GM12801 (cell line): ENCODE data around the gene GUCY1A1.

ENCODE experiments used
- TF ChIP-seq, protein P1 (sequence below): IDR thresholded peaks from one replicate; pipeline ENCODE4 v1.5.1; 2011; ENCODE audit warnings: control low read depth; ENCODE audit not compliant: insufficient read length; ENCODE audit errors: extremely low read depth

The GUCY1A1 gene

DNA sequence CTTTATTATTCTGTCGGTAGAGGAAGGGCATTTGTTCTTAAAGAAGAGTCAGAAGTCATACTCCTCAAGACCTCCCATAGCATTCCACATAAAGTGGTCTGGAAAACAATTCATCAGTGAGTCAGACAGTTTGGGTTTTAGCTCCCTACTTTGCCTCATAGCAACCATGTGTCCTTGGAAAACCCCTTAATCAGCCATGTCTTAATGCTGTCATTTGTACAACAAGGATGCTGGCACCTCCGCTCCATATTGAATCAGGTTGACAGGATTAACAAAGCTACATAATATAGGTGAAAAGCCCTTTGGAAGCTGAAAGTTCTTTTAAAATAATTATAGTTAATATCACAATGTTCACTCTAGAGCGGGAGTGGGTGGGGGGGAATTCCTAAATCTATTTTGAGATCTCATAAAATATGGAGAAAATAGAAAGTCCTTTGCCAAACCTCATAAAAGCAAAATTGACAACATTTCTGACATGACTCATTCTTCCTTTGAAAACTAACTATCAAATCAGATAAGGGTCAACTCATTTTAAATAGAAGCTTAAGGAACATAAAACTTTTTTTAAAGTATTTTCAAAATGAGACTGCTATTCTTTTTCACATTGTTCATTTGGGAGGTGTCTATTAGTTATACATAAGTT lies 37.3 kb upstream of the GUCY1A1 start:
- TF ChIP-seq, protein P1, sequence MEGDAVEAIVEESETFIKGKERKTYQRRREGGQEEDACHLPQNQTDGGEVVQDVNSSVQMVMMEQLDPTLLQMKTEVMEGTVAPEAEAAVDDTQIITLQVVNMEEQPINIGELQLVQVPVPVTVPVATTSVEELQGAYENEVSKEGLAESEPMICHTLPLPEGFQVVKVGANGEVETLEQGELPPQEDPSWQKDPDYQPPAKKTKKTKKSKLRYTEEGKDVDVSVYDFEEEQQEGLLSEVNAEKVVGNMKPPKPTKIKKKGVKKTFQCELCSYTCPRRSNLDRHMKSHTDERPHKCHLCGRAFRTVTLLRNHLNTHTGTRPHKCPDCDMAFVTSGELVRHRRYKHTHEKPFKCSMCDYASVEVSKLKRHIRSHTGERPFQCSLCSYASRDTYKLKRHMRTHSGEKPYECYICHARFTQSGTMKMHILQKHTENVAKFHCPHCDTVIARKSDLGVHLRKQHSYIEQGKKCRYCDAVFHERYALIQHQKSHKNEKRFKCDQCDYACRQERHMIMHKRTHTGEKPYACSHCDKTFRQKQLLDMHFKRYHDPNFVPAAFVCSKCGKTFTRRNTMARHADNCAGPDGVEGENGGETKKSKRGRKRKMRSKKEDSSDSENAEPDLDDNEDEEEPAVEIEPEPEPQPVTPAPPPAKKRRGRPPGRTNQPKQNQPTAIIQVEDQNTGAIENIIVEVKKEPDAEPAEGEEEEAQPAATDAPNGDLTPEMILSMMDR = no peak

DNA sequence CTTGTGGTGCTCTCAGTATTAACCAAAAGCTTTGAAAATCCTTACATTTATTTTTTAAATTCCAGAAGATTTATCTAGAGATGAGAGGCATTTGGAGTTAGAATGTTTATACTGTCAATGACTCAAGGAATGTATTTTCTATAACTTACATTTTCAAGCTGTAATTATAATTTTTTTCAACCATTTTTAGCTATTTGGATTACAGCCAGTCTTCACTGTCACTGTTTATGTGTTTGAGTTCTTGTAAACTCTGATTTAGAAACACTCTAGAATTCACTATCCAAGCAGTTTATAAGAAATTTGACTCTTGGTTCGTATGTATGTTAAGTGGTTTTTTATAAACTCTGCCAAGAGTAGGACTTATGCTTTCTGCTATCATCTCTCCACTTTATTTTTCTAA lies 36.7 kb upstream of the GUCY1A1 start:
- TF ChIP-seq, protein P1 = no peak

DNA sequence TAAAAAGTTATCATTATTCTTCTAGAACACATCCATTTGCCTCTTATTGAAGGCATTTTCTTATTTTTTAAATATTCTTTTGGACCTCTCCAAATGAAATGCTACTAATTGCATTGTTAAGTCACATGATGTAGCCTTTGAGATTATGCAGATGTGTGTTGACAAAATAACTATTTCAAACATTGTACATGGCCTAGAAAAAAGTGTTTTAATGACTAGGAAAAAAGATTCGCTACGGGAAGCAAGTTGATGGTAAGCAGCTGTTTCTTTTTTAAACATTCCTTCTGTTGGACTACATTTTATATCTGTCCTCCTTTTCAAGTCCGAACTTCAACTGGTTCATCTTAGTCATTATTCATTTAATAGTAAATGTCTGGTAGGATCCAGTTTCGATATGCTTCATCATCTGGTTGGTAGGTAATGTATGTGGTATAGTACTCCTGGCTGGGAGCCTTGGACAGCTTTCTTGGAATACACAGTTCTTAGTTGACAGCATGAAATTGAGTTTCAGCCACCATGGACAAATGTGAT lies 34.3 kb upstream of the GUCY1A1 start:
- TF ChIP-seq, protein P1 = no peak

DNA sequence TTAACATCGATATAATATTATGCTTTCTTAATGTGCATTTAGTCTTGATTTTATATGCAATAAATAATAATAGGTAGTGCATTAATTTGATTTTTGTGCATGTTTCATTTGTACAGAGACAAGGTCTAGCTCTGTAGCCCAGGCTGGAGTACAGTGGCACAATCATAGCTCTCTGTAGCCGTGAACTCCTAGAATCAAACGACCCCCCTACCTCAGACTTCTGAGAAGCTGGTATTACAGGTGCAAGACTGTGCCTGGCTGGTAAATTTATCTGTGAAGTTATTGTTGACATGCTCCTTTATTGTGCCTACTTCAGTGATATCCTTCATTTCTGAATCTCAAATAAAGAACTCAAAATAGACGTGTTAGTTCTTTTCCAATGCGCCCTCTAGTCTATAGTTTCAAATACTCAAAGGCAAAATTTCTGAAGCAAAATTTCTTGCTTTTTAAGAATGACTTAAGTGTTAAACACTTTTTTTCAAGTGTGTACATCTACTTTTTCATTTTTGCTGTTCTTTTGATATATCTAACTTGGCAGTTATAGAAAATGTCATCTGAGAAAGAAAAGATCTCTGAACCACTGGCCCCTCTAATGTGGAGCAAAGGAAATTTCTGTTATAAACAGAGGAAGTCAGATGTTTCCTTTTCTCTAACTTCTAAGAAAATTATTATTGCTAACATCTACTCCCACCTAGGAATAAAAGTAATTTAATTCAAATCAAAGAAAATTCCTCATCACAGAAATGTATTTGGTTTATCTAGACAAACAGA lies 28.3 kb upstream of the GUCY1A1 start:
- TF ChIP-seq, protein P1 = no peak

DNA sequence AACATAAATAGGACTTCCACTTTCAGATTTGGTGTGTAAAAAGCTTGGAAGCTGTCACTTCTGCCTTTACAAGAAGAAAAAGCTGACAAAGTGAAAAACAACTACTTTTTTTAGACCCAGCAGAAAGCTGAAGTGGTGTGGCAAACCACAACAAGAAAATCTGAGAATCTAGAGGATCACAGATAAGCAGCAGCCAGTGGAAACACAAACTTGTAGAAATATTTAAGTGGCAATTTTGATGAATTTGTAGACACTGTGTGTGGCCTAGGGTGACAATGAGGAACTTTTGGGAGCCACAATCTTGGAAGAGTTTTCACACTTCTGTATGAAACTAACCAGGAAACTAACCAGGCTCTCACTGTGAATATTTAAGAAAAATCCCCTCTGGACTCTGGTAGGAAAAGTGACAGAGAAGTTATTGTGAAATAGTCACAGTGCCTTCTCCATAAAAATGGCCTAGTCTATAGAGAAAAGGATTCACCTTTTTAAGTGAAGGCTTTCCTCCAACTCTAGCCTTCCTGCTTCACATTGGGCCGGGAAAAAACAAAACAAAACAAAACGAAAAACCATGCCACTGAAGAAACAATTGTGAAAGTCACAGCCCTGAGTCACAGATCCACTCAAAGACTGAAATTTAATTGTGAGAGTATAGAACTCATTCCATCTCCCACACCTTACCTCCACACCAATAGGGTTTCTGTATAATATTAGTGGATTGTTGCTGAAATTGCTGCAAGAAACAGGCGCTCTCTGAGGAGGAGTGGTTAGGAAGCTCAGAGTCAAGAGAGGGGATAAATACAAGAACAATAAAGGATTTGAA lies 26.7 kb upstream of the GUCY1A1 start:
- TF ChIP-seq, protein P1 = no peak

DNA sequence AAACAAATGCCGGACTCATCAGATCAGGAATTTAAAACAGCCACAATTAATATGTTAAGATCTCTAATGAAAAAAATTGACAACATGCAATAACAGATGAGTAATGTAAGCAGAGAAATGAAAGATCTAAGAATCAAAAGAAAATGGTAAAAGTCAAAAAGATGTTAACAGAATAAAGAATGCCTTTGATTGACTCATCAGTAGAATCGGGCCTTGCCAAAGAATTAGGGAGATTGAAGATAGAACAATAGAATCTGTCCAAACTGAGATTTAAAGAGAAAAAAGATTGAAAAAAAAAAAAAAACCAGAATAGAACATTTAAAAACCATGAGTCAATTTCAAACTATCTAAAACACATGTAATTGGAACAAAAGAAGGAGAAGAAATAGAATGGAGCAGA lies 25.9 kb upstream of the GUCY1A1 start:
- TF ChIP-seq, protein P1 = no peak

DNA sequence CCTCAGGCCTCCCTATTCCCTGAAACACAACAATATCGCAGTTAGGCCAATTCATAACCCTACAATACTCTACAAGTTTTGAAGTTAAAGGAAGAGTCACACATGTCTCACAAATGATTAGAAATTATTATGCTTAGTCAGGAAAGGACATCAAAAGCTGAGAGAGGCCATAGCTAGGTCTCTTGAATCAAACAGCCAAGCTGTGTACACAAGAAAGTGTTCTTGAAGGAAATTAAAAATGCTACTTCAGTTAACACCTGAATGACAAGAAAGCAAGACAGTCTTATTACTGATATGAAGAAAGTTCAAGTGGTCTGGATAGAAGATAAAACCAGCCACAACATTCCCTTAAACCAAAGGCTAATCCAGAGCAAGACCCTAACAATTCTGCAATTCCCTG lies 23.6 kb upstream of the GUCY1A1 start:
- TF ChIP-seq, protein P1 = no peak
